ENCODE results near the gene QPCT.

- TF ChIP-seq EZH2 (IDR thresholded peaks at IDR 0.05; ENCODE audit: insufficient read depth, poor library complexity, severe bottlenecking) = no peak
- no peak for TF ChIP-seq EZH2phosphoT487 (IDR thresholded peaks at IDR 0.05; ENCODE audit: insufficient read depth, low read depth)
These were observed 13.1 kb downstream of the QPCT start for GRCh38 chr2:37357530-37357929.

Data from GM23248 (cell line).